ENCODE measurements around the gene CLDN7. TPM values are rescaled to one million over a fixed set of nuclear protein-coding genes. Genes with fewer than 3 reads are reported as not detected.

Gene CLDN7
- total RNA-seq, 1 donor from 2014 or later = 546 TPM

DNA sequence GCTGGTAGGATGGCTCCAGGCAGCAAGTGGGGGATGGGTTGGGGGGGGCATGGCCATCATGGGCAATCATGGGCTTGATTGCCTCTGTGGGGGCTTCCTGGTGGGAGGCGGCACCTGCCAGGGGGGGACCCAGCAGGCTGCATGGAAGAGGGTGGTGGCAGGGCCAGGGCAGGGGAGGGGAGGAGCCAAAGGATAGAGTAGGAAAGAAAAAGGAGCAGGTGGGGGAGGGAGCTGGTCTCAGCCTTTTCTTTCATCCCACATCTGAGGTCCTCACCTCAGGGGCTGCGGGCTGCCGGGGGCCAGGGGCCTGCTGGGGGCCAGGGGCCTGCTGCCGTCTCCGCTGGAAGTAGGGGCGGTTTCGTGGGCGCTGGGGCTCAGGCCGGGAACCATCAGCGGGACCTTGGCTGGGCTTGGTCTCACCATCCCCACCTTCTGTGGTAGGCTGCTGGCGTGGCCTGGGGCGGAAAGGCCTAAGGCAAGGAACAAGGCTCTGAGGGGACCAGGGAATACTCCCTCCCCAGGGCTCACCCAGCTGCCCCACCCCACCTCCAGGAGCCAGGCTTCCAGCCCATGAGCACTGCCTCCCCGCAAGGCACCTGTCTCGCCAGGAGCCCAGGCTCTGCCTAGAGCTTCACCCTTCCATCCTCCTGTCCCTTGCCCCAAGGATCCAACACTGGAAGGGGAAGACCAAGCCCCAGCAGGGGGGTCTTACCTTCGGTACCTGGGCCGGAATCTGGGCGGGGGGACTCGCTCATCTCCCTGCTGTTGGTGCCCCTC, 27.2 kb upstream of the CLDN7 start:
- DNase-seq (ENCODE audit: low read depth) (no peak), FAIRE-seq (no peak)
- no peaks in the 10 kb centered on the region for H3K36me3 ChIP-seq (ENCODE audit: control insufficient read depth, insufficient read depth, low read length)
- no peak overlapping the region for H3K4me3 ChIP-seq (ENCODE audit: low read depth, low read length)
- H3K27me3 ChIP-seq (ENCODE audit: control insufficient read depth, insufficient read depth, low read length) = peaks cover 5% of the 10 kb centered on the region
- TF ChIP-seq, protein P1, sequence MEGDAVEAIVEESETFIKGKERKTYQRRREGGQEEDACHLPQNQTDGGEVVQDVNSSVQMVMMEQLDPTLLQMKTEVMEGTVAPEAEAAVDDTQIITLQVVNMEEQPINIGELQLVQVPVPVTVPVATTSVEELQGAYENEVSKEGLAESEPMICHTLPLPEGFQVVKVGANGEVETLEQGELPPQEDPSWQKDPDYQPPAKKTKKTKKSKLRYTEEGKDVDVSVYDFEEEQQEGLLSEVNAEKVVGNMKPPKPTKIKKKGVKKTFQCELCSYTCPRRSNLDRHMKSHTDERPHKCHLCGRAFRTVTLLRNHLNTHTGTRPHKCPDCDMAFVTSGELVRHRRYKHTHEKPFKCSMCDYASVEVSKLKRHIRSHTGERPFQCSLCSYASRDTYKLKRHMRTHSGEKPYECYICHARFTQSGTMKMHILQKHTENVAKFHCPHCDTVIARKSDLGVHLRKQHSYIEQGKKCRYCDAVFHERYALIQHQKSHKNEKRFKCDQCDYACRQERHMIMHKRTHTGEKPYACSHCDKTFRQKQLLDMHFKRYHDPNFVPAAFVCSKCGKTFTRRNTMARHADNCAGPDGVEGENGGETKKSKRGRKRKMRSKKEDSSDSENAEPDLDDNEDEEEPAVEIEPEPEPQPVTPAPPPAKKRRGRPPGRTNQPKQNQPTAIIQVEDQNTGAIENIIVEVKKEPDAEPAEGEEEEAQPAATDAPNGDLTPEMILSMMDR (IDR thresholded peaks at IDR 0.05; ENCODE audit: insufficient read depth, low read length, severe bottlenecking) = no peak

DNA sequence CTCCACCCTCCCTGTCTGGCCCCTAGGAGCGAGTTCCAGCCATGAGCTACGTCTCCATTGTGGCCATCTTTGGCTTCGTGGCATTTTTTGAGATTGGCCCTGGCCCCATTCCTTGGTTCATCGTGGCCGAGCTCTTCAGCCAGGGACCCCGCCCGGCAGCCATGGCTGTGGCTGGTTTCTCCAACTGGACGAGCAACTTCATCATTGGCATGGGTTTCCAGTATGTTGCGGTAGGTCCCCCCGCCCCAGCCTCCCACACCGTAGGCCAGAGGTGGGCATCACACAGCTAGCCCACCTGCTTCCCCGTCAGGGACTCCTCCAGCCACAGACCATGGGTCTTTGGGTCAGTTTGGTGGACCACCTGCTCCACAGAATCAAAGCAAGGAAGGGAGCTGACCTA, 23.4 kb upstream of the CLDN7 start:
- no peak for DNase-seq (ENCODE audit: low read depth)
- peaks cover 5% of the 10 kb centered on the region for H3K27me3 ChIP-seq (ENCODE audit: control insufficient read depth, insufficient read depth, low read length)
- no peak for FAIRE-seq
- no peaks in the 10 kb centered on the region for H3K36me3 ChIP-seq (ENCODE audit: control insufficient read depth, insufficient read depth, low read length)
- TF ChIP-seq, protein P1 (IDR thresholded peaks at IDR 0.05; ENCODE audit: insufficient read depth, low read length, severe bottlenecking) = no peak
- no peak overlapping the region for H3K4me3 ChIP-seq (ENCODE audit: low read depth, low read length)

DNA sequence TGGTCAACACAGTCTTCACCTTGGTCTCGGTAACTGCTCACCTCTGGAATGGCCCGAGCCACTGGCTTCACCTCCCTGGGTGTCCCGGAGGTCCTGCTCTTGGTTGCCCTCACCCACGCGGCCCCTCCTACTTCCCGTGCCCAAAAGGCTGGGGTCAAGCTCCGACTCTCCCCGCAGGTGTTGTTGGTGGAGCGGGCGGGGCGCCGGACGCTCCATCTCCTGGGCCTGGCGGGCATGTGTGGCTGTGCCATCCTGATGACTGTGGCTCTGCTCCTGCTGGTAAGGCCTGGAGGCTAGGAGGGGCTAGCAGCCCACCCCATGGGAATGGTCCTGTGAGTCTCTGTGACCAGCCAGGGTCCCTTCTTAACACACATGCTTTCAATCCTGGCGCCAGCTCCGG, 22.6 kb upstream of the CLDN7 start:
- no peaks in the 10 kb centered on the region for H3K36me3 ChIP-seq (ENCODE audit: control insufficient read depth, insufficient read depth, low read length)
- no peak overlapping the region for H3K4me3 ChIP-seq (ENCODE audit: low read depth, low read length)
- TF ChIP-seq, protein P1 (IDR thresholded peaks at IDR 0.05; ENCODE audit: insufficient read depth, low read length, severe bottlenecking) = no peak
- FAIRE-seq (no peak), DNase-seq (ENCODE audit: low read depth) (no peak)
- H3K27me3 ChIP-seq (ENCODE audit: control insufficient read depth, insufficient read depth, low read length) = peaks cover 5% of the 10 kb centered on the region

DNA sequence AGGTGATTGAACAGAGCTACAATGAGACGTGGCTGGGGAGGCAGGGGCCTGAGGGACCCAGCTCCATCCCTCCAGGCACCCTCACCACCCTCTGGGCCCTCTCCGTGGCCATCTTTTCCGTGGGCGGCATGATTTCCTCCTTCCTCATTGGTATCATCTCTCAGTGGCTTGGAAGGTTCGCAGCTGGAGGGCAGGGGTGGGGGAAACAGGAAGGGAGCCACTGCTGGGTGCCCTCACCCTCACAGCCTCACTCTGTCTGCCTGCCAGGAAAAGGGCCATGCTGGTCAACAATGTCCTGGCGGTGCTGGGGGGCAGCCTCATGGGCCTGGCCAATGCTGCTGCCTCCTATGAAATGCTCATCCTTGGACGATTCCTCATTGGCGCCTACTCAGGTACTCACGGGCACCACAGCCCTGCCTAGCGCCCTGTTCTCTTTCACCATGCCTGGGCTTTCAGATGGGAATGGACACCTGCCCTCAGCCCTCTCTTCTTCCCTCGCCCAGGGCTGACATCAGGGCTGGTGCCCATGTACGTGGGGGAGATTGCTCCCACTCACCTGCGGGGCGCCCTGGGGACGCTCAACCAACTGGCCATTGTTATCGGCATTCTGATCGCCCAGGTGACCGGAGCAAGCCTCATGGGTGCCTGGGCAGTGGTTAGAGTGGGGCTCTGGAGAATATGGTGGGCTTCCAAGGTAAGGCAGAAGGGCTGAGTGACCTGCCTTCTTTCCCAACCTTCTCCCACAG, 21.4 kb upstream of the CLDN7 start:
- no peak for DNase-seq (ENCODE audit: low read depth)
- H3K27me3 ChIP-seq (ENCODE audit: control insufficient read depth, insufficient read depth, low read length) = peaks cover 5% of the 10 kb centered on the region
- H3K36me3 ChIP-seq (ENCODE audit: control insufficient read depth, insufficient read depth, low read length) = no peaks in the 10 kb centered on the region
- TF ChIP-seq, protein P1 (IDR thresholded peaks at IDR 0.05; ENCODE audit: insufficient read depth, low read length, severe bottlenecking) = no peak
- no peak for FAIRE-seq
- H3K4me3 ChIP-seq (ENCODE audit: low read depth, low read length) = no peak overlapping the region

DNA sequence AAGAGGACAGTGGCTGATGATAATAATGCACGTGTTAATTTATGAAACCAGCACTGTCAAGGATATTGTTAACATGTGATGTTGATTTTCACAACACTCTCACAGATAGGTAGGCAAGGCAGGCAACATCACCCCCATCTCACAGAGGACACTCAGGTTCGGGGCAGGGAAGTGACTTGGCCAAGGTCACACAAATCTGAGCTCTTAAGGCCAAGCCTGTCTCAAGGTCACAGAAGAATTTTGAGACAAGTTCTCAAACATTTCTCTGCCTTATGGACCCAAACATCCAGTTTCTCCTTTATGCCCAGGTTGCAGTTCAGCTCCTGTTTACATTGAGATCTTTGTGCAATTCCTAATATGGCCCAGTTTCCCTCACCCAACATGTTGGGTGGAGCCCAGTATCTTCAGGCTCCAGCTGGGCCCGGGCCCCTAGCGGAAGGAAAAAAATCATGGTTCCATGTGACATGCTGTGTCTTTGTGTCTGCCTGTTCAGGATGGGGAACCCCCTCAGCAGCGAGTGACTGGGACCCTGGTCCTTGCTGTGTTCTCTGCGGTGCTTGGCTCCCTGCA, 20.6 kb upstream of the CLDN7 start:
- H3K4me3 ChIP-seq (ENCODE audit: low read depth, low read length) = no peak overlapping the region
- H3K27me3 ChIP-seq (ENCODE audit: control insufficient read depth, insufficient read depth, low read length) = peaks cover 5% of the 10 kb centered on the region
- TF ChIP-seq, protein P1 (IDR thresholded peaks at IDR 0.05; ENCODE audit: insufficient read depth, low read length, severe bottlenecking) = no peak
- H3K36me3 ChIP-seq (ENCODE audit: control insufficient read depth, insufficient read depth, low read length) = no peaks in the 10 kb centered on the region
- no peak for DNase-seq (ENCODE audit: low read depth)
- FAIRE-seq = no peak
